IPS-20b (cell line): Measurements from ENCODE around the gene WFDC1.
"Not testable (repeated sequence)": the region's sequence is repeated elsewhere in the genome, so short reads cannot be mapped to it uniquely, and the experiment has no call there.

Experiments used
- H3K27ac ChIP-seq: one replicate; pipeline ENCODE4 v1.5.1; 2013; ENCODE audit warnings: low read length
- H3K27me3 ChIP-seq: 2 replicates; pipeline ENCODE4 v1.6.1; 2013; ENCODE audit warnings: mild to moderate bottlenecking, low read length, inconsistent platforms; ENCODE audit not compliant: insufficient read depth
- H3K36me3 ChIP-seq: 2 replicates; pipeline ENCODE4 v1.6.1; 2013; ENCODE audit warnings: low read depth, mild to moderate bottlenecking, inconsistent platforms, low read length, moderate library complexity; ENCODE audit not compliant: insufficient read depth
- H3K4me1 ChIP-seq: 2 replicates; pipeline ENCODE4 v1.6.1; 2013; ENCODE audit warnings: mild to moderate bottlenecking, control low read depth, inconsistent platforms, low read length, moderate library complexity; ENCODE audit not compliant: insufficient read depth
- H3K4me3 ChIP-seq: 2 replicates; pipeline ENCODE4 v1.5.1; 2013; ENCODE audit warnings: mild to moderate bottlenecking, low read length, inconsistent platforms
- H3K9ac ChIP-seq: 2 replicates; pipeline ENCODE4 v1.6.1; 2013; ENCODE audit warnings: low read depth, mild to moderate bottlenecking, inconsistent platforms, low read length, moderate library complexity
- H3K9me3 ChIP-seq: 2 replicates; pipeline ENCODE4 v1.6.1; 2013; ENCODE audit warnings: mild to moderate bottlenecking, low read depth, low read length, inconsistent platforms; ENCODE audit not compliant: insufficient read depth

WFDC1 gene

DNA sequence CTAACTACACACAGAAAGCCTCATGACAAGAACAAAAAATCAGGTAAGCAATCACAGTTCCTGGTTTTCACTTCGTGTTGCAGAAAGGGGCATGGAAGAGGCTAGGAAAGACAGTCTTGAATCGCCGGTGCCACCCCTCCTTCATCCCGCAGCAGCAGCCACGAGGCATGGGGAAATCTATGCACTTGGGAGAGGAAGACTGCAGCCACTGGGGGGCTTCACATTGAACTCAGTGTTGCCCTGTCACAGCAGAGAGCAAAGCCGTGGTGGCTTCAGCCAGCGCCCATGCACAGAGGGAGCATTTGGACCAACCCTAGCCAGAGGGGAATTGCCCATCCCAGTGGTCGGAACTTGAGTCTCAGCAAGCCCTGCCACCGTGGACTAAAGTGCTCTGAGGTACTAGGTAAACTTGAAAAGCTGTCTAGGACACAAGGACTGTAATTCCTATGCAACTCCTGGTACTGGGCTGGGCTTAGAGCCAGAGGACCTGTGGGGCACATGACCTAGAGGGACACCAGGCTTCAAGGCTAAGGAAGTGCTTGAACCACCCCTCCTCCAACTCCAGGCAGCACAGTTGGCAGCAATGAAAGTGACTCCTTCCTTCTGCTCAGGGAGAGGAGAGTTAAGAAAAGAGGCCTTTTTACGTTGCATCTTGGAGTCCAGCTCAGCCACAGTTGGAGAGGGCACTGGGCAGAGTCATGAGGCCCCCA, 38.5 kb downstream of the WFDC1 start:
- H3K9ac ChIP-seq = no peak overlapping the region
- no peaks in the 10 kb centered on the region for H3K36me3 ChIP-seq
- H3K4me1 ChIP-seq = no peaks in the 10 kb centered on the region
- H3K27ac ChIP-seq = no peak overlapping the region
- H3K4me3 ChIP-seq = no peak overlapping the region
- H3K27me3 ChIP-seq = no peaks in the 10 kb centered on the region
- H3K9me3 ChIP-seq = no peaks in the 10 kb centered on the region

DNA sequence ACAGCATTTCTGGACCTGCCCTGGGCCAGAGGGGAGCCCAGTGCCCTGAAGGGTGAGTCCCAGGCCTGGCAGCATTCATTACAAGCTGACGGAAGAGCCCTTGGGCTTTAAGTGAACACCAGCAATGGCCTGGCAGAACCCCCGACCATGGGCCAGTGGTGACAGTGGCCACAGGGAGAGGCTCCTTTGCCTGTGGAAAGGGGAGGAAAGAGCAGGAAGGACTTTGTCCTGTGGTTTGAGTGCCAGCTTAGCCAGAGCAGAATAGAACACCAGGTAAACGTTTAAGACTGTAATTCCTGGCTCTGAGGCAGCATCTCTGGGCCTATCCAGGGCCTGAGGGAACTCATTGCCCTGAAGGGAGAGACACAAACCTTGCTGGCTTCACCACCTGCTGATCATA, 39.4 kb downstream of the WFDC1 start:
- Histone ChIP-seq H3K9me3 (no peaks in the 10 kb centered on the region), H3K4me1 (no peaks in the 10 kb centered on the region), H3K27ac (no peak overlapping the region), H3K9ac (no peak overlapping the region), H3K27me3 (no peaks in the 10 kb centered on the region), H3K36me3 (no peaks in the 10 kb centered on the region), H3K4me3 (no peak overlapping the region)

DNA sequence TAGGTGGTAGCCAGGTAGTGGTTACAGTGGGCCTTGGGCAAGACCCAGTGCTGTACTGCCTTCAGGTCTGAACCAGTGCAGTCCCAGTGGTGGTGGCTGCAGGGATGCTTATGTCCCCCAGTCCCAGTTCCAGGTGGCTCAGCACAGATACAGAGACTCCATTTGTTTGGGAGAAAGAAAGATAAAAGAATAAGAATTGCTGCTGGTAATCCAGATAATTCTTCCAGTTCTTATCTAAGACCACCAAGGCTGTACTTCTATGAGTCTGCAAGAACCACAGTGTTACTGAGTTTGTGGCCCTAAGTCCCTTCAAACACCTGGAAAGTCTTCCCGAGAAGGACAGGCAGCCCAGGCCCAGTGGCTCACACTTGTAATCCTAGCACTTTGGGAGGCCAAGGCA, 39.8 kb downstream of the WFDC1 start:
- no peaks in the 10 kb centered on the region for H3K36me3 ChIP-seq
- H3K9me3 ChIP-seq = no peaks in the 10 kb centered on the region
- no peak overlapping the region for H3K27ac ChIP-seq
- no peaks in the 10 kb centered on the region for H3K4me1 ChIP-seq
- H3K27me3 ChIP-seq = no peaks in the 10 kb centered on the region
- H3K9ac ChIP-seq = no peak overlapping the region
- no peak overlapping the region for H3K4me3 ChIP-seq

DNA sequence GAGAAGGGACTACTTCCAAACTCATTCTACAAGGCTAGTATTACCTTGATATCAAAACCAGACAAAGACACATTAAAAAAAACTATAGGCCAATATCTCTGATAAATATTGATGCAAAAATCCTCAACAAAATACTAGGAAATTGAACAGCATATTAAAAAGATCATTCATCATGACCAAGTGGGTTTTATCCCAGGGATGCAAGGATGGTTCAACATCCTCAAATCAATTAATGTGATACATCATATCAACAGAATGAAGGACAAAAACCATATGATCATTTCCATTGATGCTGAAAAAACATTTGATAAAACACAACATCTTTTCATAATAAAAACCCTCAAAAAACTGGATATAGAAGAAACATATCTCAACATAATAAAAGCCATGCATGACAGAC, 42.6 kb downstream of the WFDC1 start:
- not testable (repeated sequence) for H3K27me3 ChIP-seq, H3K4me1 ChIP-seq, H3K9me3 ChIP-seq, H3K4me3 ChIP-seq, H3K9ac ChIP-seq, H3K27ac ChIP-seq, H3K36me3 ChIP-seq

DNA sequence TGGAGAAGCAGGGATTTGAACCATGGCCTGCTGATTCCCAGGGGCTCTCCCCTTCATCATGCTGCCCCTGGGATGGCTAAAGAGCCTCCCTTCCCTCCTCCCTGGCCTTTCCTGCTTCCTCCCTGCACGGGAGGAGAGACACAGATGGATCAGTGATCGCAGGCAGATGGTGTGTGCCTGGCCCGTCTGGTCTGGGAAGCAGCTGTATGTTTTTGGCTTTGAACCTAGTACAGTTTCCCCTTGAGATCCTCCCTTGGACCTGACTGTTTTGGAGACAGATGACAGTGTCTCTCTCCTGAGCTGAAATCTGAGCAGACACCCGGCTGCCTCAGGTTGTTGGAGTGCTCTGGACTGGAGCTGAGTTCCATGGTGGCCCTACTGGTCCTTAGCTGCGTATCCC, 44.6 kb downstream of the WFDC1 start:
- Histone ChIP-seq H3K9ac (no peak overlapping the region), H3K4me3 (no peak overlapping the region), H3K27ac (no peak overlapping the region), H3K27me3 (no peaks in the 10 kb centered on the region), H3K9me3 (no peaks in the 10 kb centered on the region), H3K36me3 (no peaks in the 10 kb centered on the region), H3K4me1 (no peaks in the 10 kb centered on the region)

DNA sequence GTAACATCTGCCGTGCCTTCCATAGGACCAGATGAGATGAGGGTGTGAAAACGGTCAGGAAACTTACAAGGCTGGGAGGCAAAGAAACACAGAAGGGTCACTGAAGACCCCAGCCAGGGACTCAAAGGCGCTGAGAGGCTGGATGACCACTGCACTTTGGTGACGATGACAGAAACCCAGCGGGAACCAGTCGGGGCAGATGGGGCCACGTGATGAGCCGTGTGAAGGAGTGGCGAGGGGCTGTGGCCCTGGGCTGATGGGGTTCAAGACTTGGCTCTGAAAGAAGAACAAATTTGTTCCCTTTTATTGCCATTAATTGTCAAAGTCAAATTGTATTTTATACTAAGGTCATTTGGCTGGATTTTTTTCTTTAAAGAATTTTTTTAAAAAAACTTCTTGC, 45.1 kb downstream of the WFDC1 start:
- H3K36me3 ChIP-seq = no peaks in the 10 kb centered on the region
- no peak overlapping the region for H3K4me3 ChIP-seq
- no peak overlapping the region for H3K27ac ChIP-seq
- H3K27me3 ChIP-seq = no peaks in the 10 kb centered on the region
- H3K9ac ChIP-seq = no peak overlapping the region
- no peaks in the 10 kb centered on the region for H3K9me3 ChIP-seq
- H3K4me1 ChIP-seq = no peaks in the 10 kb centered on the region

DNA sequence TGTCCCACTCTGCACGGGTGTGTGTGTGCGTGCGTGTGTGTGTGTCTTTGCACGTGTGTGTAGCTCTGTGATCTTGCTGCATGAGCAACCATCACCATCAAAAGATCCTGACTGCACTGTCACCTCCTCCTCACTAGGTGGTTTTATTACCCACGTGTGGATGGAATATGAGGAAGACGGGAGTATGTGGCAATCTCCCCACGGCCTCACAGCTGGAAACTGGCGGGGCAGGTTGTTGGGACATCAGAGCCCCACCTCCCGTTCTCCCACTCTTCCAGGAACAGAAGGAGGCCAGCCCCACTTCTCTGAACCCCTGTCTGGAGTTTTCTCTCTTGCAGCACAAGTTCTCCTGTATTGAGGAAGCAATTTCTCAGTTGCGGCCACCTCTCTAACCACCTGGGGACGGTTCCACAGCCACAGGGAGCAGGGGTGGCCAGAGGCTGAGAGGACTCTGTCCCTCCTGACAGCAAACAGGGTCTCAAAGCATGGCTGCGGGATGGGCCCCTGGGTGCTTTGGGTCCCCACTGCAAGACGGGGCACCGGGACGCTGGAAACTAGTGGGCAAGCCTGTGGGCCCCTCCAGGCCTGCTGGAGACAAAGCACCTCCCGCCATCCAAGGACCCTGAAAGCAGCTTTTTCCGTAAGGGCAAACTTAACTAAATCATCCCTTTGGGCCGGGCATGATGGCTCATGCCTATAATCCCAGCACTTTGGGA, 45.8 kb downstream of the WFDC1 start:
- Histone ChIP-seq H3K4me3 (no peak overlapping the region), H3K4me1 (no peaks in the 10 kb centered on the region), H3K36me3 (no peaks in the 10 kb centered on the region), H3K9ac (no peak overlapping the region), H3K9me3 (no peaks in the 10 kb centered on the region), H3K27me3 (no peaks in the 10 kb centered on the region), H3K27ac (no peak overlapping the region)

DNA sequence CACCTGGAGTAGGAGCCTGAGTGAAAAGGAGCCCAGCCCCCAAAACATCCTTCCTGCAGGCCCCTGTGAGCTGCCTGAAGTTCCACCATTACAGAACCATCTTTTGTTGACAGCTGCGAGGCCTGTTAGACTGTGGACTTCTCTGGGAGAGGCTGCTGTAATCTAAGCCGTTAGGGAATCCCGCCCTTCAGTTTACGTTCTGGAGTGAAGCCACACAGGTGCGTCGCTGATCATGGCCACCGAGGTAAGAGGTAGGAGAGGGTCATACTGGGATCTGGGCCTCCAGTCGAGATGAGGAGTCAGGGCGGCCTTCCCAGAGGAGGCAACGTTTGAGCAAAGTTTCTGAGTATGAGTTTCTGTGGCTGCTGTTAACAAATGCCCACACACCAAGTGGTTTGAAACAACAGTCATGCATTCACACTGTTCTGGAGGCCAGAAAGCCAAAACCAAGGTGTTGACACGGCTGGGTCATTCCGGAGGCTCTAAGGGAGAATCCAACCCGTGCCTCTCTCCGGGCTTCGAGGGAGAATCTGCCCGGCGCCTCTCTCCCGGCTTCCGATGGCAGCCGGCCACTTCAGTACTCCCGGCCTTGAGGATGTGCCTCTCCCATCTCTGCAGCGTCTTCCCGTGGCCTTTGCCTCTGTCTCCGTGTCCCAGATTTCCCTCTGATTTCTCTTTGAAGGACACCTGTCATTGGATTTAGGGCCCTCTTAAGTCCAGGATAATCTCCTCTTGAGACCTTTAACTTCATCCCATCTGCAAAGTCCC, 47.0 kb downstream of the WFDC1 start:
- Histone ChIP-seq H3K4me3 (no peak overlapping the region), H3K9me3 (no peaks in the 10 kb centered on the region), H3K4me1 (no peaks in the 10 kb centered on the region), H3K36me3 (no peaks in the 10 kb centered on the region), H3K27ac (no peak overlapping the region), H3K9ac (no peak overlapping the region), H3K27me3 (no peaks in the 10 kb centered on the region)

DNA sequence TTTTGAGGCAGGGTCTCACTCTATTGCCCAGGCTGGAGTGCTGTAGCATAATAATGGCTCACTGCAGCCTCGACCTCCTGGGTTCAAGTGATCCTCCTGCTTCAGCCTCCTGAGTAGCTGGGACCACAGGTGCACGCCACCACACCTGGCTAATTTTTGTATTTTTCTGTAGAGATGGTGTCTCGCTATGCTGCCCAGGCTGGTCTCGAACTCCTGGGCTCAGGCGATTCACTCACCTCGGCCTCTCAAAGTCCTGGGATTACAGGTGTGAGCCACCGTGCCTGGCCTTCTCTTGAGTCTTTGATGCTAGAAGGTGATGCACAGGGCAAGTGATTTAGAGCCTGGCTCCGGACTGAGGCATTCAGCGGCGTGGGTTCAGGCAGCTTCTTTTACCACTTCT, 49.1 kb downstream of the WFDC1 start:
- not testable (repeated sequence) for H3K27me3 ChIP-seq, H3K4me1 ChIP-seq, H3K4me3 ChIP-seq, H3K27ac ChIP-seq, H3K9ac ChIP-seq, H3K36me3 ChIP-seq, H3K9me3 ChIP-seq

DNA sequence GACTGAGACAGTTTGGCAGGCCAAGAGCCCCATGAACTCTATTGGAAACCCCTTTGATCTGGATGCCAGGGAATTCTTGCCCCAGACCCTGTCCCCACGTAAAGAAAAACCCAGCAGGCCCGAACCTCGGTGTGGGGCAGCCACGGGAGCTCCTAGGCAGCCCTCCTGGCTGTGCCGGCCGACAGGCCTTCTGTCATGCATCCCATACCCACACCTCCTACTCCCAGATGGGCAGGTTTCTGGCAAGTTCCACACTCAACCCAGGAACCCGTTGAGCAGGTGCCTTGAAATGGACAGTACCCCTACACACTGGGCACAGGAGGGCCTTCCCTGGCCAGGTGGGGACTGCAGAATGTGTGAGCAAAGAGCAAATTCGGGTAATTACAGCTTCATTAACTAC, 50.1 kb downstream of the WFDC1 start:
- Histone ChIP-seq H3K4me3 (no peak overlapping the region), H3K36me3 (no peaks in the 10 kb centered on the region), H3K27me3 (no peaks in the 10 kb centered on the region), H3K27ac (no peak overlapping the region), H3K9me3 (no peaks in the 10 kb centered on the region), H3K9ac (no peak overlapping the region), H3K4me1 (no peaks in the 10 kb centered on the region)

DNA sequence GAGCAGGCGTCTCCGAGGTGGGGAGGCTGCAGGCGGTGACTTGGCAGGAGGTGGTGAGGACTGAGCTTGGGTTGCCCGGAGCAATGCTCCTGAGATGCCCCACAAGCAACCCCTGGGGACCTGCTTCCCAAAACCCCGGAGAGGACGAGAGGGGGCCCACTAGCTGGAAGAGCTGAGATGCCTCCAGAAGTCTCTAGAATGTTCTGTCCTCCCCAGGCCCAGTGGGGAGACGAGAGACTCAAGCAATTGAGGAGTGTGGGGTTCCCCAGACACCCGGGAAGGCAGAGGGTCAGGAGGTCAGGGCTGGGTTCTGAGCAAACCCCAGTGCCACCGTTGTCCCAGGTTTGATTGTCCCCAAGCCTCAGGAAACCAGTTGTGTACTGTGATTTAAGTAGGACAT, 52.5 kb downstream of the WFDC1 start:
- no peaks in the 10 kb centered on the region for H3K36me3 ChIP-seq
- H3K27ac ChIP-seq = no peak overlapping the region
- no peaks in the 10 kb centered on the region for H3K4me1 ChIP-seq
- H3K9ac ChIP-seq = no peak overlapping the region
- H3K9me3 ChIP-seq = no peaks in the 10 kb centered on the region
- H3K27me3 ChIP-seq = no peaks in the 10 kb centered on the region
- no peak overlapping the region for H3K4me3 ChIP-seq

DNA sequence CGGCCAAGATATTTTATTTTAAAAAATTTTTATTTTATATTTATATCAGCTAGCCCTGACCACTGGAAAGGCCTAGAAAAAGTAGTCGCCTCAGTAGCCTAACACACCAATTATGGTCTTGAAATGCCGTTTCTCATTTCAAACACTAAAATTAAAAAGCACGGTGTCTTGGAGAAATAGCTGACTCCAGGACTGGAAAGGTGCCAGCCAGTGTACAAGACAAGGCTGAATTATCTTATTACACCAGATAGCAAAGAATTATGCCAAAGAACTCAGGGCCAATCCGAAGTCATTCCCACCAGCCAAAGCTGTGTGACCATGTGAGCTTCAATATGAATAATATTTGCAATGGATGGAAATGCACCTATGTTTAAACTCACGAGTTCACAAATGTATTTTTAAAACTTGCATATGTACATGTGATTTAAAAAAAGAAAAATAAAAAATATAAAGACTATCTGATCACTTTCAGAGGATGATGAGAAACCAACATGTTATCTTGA, 53.8 kb downstream of the WFDC1 start:
- Histone ChIP-seq H3K9ac (no peak overlapping the region), H3K4me3 (no peak overlapping the region), H3K9me3 (no peaks in the 10 kb centered on the region), H3K27me3 (no peaks in the 10 kb centered on the region), H3K27ac (no peak overlapping the region), H3K36me3 (no peaks in the 10 kb centered on the region), H3K4me1 (no peaks in the 10 kb centered on the region)
